K562 (cell line): ENCODE measurements around the gene ADAR. TPM values are rescaled to one million over a fixed set of nuclear protein-coding genes. Genes with fewer than 3 reads are reported as not detected.

Source experiments
- CHD1 ChIP-seq: fragments of 200-600 bp; sonication (generic); IDR thresholded peaks from one replicate; pipeline ENCODE4 v1.6.1; 2012; ENCODE audit warnings: mild to moderate bottlenecking, moderate library complexity, low read length, inconsistent platforms
- E2F6 ChIP-seq, 2 experiments: IDR thresholded peaks; 2 replicates each; pipeline ENCODE4 v1.6.1; 2011; ENCODE audit warnings: borderline replicate concordance in 1 of 2, control low read depth in 1 of 2, low read depth in 1 of 2, low read length in 1 of 2, mild to moderate bottlenecking in 1 of 2, mixed read lengths in 1 of 2, moderate library complexity in 1 of 2; ENCODE audit not compliant: insufficient read depth in 1 of 2, insufficient read length in 1 of 2, poor library complexity in 1 of 2, severe bottlenecking in 1 of 2; ENCODE audit errors: extremely low read depth in 1 of 2
- HIVEP1 ChIP-seq: fragments of 250-450 bp; sonication (Bioruptor Pico); IDR thresholded peaks from 2 replicates; pipeline ENCODE4 v1.4.0; 2020; ENCODE audit warnings: mild to moderate bottlenecking
- NCOA6 ChIP-seq: fragments of 450-650 bp; IDR thresholded peaks from 2 replicates; pipeline ENCODE4 v1.6.1; 2017; ENCODE audit warnings: mild to moderate bottlenecking
- RNF2 ChIP-seq: sonication (generic); IDR thresholded peaks from 2 replicates; pipeline ENCODE4 v1.6.1; 2016
- XRCC5 ChIP-seq: fragments of 200-400 bp; formaldehyde crosslinking; IDR thresholded peaks from 2 replicates; pipeline ENCODE4 v1.6.1; 2017; ENCODE audit warnings: low read depth, mild to moderate bottlenecking, low read length
- ZEB2 ChIP-seq: fragments of 450-650 bp; IDR thresholded peaks from 2 replicates; pipeline ENCODE4 v1.6.1; 2016
- ZNF140 ChIP-seq: fragments of 250-450 bp; sonication (Bioruptor Pico); IDR thresholded peaks from 2 replicates; pipeline ENCODE4 v1.8.0; 2021; ENCODE audit warnings: moderate library complexity, mild to moderate bottlenecking, inconsistent platforms
- ZNF253 ChIP-seq: fragments of 250-450 bp; sonication (Bioruptor Pico); conservative IDR thresholded peaks from 2 replicates; pipeline ENCODE4 v1.6.1; 2021; ENCODE audit warnings: mild to moderate bottlenecking
- ZNF561 ChIP-seq: fragments of 450-650 bp; formaldehyde crosslinking; conservative IDR thresholded peaks from 2 replicates; pipeline ENCODE4 v1.4.0; 2020; ENCODE audit warnings: mild to moderate bottlenecking, moderate library complexity
- polyA plus RNA-seq, 8 experiments: library from polyadenylated mRNA; depleted of rRNA in 4 of 8; stranded (reverse) in 5 of 8; unstranded in 3 of 8; fragments of >200 nt; fragmentation: Nextera tagmentation in 2 of 8; fragmentation: Illumina TruSeq in 1 of 8; extraction: Ambion mirVana in 2 of 8; extraction: Trizol in 1 of 8; gene quantifications; 2 replicates each; pipeline versions ENCODE4 v1.2.1 to v1.2.3, GENCODE V29; 2011 to 2014; ENCODE audit warnings: inconsistent platforms in 1 of 8, missing spikeins in 1 of 8
- total RNA-seq, 7 experiments: library from RNA; depleted of rRNA in 6 of 7; stranded (reverse); fragments of >200 nt in 6 of 7; fragmentation: Illumina TruSeq in 2 of 7; extraction: Trizol in 2 of 7; gene quantifications; 2 replicates each; pipeline versions ENCODE4 v1.2.1 to v1.2.3, GENCODE V29; 2011 to 2021; ENCODE audit warnings: low replicate concordance in 1 of 7
- TF ChIP-seq, protein P1 (sequence below): fragments of 450-650 bp; IDR thresholded peaks from 2 replicates; pipeline ENCODE4 v1.6.1; 2016; ENCODE audit warnings: mild to moderate bottlenecking, moderate library complexity
- TF ChIP-seq, protein P2 (sequence below): fragments of 450-650 bp; conservative IDR thresholded peaks from 2 replicates; pipeline ENCODE4 v1.6.1; 2016; ENCODE audit warnings: missing genetic modification characterization, low read depth, mild to moderate bottlenecking, control low read depth, missing compliant biosample characterization

The ADAR gene
- total and polyA plus RNA-seq, 9 of the 15 experiments (the other 6 are each of a cell fraction or from before 2014, with no cell fraction given) = 30.1 to 123 (median 60.2) TPM

DNA sequence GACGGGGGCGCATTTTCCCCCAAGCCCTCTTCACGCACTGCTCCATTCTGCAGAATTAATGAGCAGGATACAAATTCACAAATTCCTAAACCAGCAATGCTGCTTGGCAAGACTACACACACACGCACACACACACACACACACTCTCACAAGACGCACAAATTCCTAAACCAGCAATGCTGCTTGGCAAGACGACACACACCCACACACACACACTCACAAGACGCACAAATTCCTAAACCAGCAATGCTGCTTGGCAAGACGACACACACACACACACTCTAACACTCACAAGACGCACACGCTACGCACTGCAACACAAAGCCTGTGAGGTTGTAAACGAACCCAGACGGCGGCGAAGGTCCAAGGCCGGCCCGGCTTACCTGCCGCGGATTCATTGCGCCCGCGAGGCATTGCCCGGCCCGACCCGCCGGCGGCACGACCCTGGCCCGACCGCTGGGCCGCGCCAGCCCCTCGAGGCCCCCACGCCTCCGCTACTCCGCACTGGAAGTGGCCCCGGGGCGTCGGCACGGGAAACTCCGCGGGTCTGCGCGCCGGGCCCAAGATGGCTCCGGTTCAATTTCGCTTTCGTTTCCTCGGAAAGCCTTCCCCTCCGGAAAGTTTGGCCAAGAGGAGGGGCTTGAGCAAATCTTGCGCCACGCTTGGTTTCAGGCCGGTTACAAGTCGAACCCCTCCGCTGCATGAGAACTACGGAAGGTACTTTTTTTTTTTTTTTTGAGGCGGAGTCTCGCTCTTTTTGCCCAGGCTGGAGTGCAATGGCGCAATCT lies at the start of gene ADAR (continued):
- TF ChIP-seq, protein P1, sequence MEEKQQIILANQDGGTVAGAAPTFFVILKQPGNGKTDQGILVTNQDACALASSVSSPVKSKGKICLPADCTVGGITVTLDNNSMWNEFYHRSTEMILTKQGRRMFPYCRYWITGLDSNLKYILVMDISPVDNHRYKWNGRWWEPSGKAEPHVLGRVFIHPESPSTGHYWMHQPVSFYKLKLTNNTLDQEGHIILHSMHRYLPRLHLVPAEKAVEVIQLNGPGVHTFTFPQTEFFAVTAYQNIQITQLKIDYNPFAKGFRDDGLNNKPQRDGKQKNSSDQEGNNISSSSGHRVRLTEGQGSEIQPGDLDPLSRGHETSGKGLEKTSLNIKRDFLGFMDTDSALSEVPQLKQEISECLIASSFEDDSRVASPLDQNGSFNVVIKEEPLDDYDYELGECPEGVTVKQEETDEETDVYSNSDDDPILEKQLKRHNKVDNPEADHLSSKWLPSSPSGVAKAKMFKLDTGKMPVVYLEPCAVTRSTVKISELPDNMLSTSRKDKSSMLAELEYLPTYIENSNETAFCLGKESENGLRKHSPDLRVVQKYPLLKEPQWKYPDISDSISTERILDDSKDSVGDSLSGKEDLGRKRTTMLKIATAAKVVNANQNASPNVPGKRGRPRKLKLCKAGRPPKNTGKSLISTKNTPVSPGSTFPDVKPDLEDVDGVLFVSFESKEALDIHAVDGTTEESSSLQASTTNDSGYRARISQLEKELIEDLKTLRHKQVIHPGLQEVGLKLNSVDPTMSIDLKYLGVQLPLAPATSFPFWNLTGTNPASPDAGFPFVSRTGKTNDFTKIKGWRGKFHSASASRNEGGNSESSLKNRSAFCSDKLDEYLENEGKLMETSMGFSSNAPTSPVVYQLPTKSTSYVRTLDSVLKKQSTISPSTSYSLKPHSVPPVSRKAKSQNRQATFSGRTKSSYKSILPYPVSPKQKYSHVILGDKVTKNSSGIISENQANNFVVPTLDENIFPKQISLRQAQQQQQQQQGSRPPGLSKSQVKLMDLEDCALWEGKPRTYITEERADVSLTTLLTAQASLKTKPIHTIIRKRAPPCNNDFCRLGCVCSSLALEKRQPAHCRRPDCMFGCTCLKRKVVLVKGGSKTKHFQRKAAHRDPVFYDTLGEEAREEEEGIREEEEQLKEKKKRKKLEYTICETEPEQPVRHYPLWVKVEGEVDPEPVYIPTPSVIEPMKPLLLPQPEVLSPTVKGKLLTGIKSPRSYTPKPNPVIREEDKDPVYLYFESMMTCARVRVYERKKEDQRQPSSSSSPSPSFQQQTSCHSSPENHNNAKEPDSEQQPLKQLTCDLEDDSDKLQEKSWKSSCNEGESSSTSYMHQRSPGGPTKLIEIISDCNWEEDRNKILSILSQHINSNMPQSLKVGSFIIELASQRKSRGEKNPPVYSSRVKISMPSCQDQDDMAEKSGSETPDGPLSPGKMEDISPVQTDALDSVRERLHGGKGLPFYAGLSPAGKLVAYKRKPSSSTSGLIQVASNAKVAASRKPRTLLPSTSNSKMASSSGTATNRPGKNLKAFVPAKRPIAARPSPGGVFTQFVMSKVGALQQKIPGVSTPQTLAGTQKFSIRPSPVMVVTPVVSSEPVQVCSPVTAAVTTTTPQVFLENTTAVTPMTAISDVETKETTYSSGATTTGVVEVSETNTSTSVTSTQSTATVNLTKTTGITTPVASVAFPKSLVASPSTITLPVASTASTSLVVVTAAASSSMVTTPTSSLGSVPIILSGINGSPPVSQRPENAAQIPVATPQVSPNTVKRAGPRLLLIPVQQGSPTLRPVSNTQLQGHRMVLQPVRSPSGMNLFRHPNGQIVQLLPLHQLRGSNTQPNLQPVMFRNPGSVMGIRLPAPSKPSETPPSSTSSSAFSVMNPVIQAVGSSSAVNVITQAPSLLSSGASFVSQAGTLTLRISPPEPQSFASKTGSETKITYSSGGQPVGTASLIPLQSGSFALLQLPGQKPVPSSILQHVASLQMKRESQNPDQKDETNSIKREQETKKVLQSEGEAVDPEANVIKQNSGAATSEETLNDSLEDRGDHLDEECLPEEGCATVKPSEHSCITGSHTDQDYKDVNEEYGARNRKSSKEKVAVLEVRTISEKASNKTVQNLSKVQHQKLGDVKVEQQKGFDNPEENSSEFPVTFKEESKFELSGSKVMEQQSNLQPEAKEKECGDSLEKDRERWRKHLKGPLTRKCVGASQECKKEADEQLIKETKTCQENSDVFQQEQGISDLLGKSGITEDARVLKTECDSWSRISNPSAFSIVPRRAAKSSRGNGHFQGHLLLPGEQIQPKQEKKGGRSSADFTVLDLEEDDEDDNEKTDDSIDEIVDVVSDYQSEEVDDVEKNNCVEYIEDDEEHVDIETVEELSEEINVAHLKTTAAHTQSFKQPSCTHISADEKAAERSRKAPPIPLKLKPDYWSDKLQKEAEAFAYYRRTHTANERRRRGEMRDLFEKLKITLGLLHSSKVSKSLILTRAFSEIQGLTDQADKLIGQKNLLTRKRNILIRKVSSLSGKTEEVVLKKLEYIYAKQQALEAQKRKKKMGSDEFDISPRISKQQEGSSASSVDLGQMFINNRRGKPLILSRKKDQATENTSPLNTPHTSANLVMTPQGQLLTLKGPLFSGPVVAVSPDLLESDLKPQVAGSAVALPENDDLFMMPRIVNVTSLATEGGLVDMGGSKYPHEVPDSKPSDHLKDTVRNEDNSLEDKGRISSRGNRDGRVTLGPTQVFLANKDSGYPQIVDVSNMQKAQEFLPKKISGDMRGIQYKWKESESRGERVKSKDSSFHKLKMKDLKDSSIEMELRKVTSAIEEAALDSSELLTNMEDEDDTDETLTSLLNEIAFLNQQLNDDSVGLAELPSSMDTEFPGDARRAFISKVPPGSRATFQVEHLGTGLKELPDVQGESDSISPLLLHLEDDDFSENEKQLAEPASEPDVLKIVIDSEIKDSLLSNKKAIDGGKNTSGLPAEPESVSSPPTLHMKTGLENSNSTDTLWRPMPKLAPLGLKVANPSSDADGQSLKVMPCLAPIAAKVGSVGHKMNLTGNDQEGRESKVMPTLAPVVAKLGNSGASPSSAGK = no peak
- TF ChIP-seq, protein P2, sequence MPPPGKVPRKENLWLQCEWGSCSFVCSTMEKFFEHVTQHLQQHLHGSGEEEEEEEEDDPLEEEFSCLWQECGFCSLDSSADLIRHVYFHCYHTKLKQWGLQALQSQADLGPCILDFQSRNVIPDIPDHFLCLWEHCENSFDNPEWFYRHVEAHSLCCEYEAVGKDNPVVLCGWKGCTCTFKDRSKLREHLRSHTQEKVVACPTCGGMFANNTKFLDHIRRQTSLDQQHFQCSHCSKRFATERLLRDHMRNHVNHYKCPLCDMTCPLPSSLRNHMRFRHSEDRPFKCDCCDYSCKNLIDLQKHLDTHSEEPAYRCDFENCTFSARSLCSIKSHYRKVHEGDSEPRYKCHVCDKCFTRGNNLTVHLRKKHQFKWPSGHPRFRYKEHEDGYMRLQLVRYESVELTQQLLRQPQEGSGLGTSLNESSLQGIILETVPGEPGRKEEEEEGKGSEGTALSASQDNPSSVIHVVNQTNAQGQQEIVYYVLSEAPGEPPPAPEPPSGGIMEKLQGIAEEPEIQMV (tag) = no peak
- no peak for TF ChIP-seq CHD1
- peak in 1 of 2 experiments; percentile 16 for TF ChIP-seq E2F6 (IDR thresholded peaks at IDR 0.05; ENCODE audit: borderline replicate concordance in 1 of 2, extremely low read depth in 1 of 2, insufficient read depth in 1 of 2, insufficient read length in 1 of 2, low read depth in 1 of 2, low read length in 1 of 2, poor library complexity in 1 of 2, severe bottlenecking in 1 of 2)
- TF ChIP-seq ZEB2 = 0 out of 2 replicates have a peak, but pooled peaks have one; percentile 10
- no peak for TF ChIP-seq ZNF253 (CRISPR knock-in tag)
- no peak for TF ChIP-seq ZNF140 (CRISPR knock-in tag)
- TF ChIP-seq HIVEP1 = no peak
- no peak for TF ChIP-seq NCOA6
- TF ChIP-seq ZNF561 (CRISPR knock-in tag) = no peak
- peak; percentile 50; the same call in 1 of the 2 replicates for TF ChIP-seq RNF2
- TF ChIP-seq XRCC5 = no peak
